Panc1 (cell line): ENCODE data around the gene RRP36.

ENCODE experiments used
- POLR2AphosphoS5 ChIP-seq: IDR thresholded peaks from 2 replicates; pipeline ENCODE4 v1.6.1; 2012; ENCODE audit warnings: mild to moderate bottlenecking, low read depth, low read length, moderate library complexity
- SIN3A ChIP-seq: IDR thresholded peaks from 2 replicates; pipeline ENCODE4 v1.6.1; 2012; ENCODE audit warnings: low read depth, mild to moderate bottlenecking, low read length, moderate library complexity, borderline replicate concordance; ENCODE audit not compliant: insufficient read depth
- TF ChIP-seq, protein P1 (sequence below): fragments of 450-650 bp; IDR thresholded peaks from 2 replicates; pipeline ENCODE4 v1.5.1; 2017; ENCODE audit warnings: mild to moderate bottlenecking

DNA sequence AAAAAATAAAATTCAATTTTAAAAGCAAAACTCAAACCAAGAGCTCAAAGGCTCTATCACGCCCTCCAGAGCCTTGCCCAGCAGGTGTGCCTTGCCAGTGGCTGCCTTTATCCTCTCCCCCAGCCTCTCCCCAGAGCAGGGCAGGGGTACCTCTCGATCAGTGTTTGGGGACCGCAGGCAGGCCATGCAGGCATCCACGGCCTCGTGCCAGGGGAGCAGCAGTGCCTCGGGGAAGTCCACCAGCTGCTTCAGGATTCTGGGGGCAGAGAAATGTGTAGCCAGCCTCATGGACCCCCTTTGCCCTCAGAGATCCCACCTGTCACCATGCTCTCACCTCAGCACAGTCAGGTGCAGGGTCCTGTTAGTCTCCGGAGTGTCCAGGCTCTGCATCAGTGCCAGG lies 26.6 kb downstream of the RRP36 start:
- TF ChIP-seq, protein P1, sequence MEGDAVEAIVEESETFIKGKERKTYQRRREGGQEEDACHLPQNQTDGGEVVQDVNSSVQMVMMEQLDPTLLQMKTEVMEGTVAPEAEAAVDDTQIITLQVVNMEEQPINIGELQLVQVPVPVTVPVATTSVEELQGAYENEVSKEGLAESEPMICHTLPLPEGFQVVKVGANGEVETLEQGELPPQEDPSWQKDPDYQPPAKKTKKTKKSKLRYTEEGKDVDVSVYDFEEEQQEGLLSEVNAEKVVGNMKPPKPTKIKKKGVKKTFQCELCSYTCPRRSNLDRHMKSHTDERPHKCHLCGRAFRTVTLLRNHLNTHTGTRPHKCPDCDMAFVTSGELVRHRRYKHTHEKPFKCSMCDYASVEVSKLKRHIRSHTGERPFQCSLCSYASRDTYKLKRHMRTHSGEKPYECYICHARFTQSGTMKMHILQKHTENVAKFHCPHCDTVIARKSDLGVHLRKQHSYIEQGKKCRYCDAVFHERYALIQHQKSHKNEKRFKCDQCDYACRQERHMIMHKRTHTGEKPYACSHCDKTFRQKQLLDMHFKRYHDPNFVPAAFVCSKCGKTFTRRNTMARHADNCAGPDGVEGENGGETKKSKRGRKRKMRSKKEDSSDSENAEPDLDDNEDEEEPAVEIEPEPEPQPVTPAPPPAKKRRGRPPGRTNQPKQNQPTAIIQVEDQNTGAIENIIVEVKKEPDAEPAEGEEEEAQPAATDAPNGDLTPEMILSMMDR: no peak
- TF ChIP-seq POLR2AphosphoS5 (no peak), SIN3A (no peak)
